Immature natural killer cell (primary cell): Measurements from ENCODE around the gene TTN. TPM values are rescaled to one million over a fixed set of nuclear protein-coding genes. Genes with fewer than 3 reads are reported as not detected.
"Not testable (repeated sequence)": the region's sequence is repeated elsewhere in the genome, so short reads cannot be mapped to it uniquely, and the experiment has no call there.

ENCODE experiments used
- DNase-seq, 3 donors: peaks; one replicate each; pipeline ENCODE4 v3.0.0; 2022; ENCODE audit warnings: mixed read lengths in 1 of 3
- H3K27ac Mint-ChIP-seq, 6 donors: one replicate each; pipeline ENCODE4 v1.8.0; 2020; ENCODE audit warnings: mixed read lengths in 6 of 6, mild to moderate bottlenecking in 5 of 6, inconsistent platforms in 4 of 6, moderate library complexity in 3 of 6
- H3K27me3 Mint-ChIP-seq, 3 donors: one replicate each; pipeline ENCODE4 v1.8.0; 2020 to 2021; ENCODE audit warnings: low read depth in 3 of 3, mild to moderate bottlenecking in 3 of 3, mixed read lengths in 3 of 3, moderate library complexity in 3 of 3, inconsistent platforms in 1 of 3
- H3K36me3 Mint-ChIP-seq, 3 donors: one replicate each; pipeline ENCODE4 v1.8.0; 2020; ENCODE audit warnings: mixed read lengths in 3 of 3, inconsistent platforms in 2 of 3, mild to moderate bottlenecking in 2 of 3
- H3K4me1 Mint-ChIP-seq, 2 donors: one replicate each; pipeline ENCODE4 v1.8.0; 2020; ENCODE audit warnings: inconsistent platforms in 2 of 2, mild to moderate bottlenecking in 2 of 2, mixed read lengths in 2 of 2, moderate library complexity in 1 of 2
- H3K4me3 Mint-ChIP-seq, 5 donors: one replicate each; pipeline ENCODE4 v1.8.0; 2020; ENCODE audit warnings: mild to moderate bottlenecking in 5 of 5, mixed read lengths in 5 of 5, inconsistent platforms in 3 of 5, moderate library complexity in 3 of 5
- H3K9me3 Mint-ChIP-seq, 6 donors: one replicate each; pipeline ENCODE4 v1.8.0; 2020; ENCODE audit warnings: mild to moderate bottlenecking in 6 of 6, mixed read lengths in 6 of 6, inconsistent platforms in 4 of 6, moderate library complexity in 3 of 6
- polyA plus RNA-seq, 3 donors: library from polyadenylated mRNA; unstranded; fragments of 300-500 nt; fragmentation: Illumina TruSeq; gene quantifications; one replicate each; pipeline ENCODE4 v1.2.3, GENCODE V29; 2021

TTN gene
- polyA plus RNA-seq, 3 donors from 2014 or later, result 0.06 to 1.7 (median 0.58) TPM

DNA sequence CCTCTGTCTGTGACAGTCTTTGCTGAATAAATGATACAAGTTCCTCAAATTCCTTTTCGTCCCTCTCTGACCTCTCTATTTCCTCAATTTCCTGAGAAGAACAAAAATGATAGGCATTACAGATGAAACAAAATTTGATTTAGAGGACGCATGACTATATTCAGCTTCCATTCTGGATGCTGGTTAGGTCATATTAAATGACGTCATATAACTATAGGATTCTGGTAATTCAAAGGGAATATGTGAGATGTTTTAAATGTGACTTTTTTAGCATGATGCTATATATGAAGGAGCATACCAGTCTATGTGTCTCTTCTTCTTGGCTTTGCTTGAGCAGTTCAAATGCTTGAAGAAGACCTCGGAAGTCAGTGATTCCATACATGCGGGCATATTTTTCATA is 102.3 kb downstream of the TTN start:
- Mint-ChIP-seq H3K36me3 (no peaks in the 10 kb centered on the region), H3K9me3 (no peaks in the 10 kb centered on the region), H3K27me3 (peaks cover 0 to 2% (median 0%) of the 10 kb centered on the region in 3 donors), H3K4me3 (no peak overlapping the region), H3K27ac (no peak overlapping the region), H3K4me1 (peaks cover 0 to 6% of the 10 kb centered on the region in 2 donors)
- no peak for DNase-seq

GRCh38 chr2:178702361-178702760 is 104.9 kb downstream of the TTN start:
- H3K9me3 Mint-ChIP-seq, result no peaks in the 10 kb centered on the region
- no peak overlapping the region for H3K4me3 Mint-ChIP-seq
- no peak for DNase-seq
- H3K36me3 Mint-ChIP-seq, result no peaks in the 10 kb centered on the region
- no peak overlapping the region for H3K27ac Mint-ChIP-seq
- H3K4me1 Mint-ChIP-seq, result peaks cover 0 to 6% of the 10 kb centered on the region in 2 donors
- peaks cover 0 to 2% (median 2%) of the 10 kb centered on the region in 3 donors for H3K27me3 Mint-ChIP-seq

DNA sequence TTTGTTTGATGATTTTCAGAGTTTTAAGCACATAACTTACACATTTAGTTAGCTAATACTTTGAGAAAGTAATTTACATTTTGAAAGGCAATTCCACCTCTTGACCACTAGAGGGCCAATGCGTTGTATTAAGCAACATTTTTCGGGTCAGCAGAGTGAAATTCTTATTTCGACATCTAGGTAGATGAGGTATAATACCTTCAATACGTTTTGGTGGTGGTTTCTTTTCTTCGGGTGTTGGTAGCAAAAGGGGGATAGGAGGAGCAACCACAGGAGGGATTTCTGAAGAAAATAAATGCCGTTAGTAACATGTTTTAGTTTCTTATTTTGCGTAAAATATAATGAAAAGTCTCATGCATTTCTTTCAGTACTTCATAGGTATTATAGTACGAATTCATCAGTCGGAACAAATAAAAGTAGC is 106.3 kb downstream of the TTN start:
- Mint-ChIP-seq H3K27me3 (peaks cover 0 to 2% (median 2%) of the 10 kb centered on the region in 3 donors), H3K9me3 (no peaks in the 10 kb centered on the region), H3K27ac (no peak overlapping the region), H3K4me1 (peaks cover 0 to 6% of the 10 kb centered on the region in 2 donors), H3K36me3 (no peaks in the 10 kb centered on the region), H3K4me3 (no peak overlapping the region)
- peak in 2 of 3 donors; percentile 9 to 10 for DNase-seq

- Mint-ChIP-seq H3K27me3 (peaks cover 0 to 2% (median 2%) of the 10 kb centered on the region in 3 donors), H3K4me3 (no peak overlapping the region), H3K36me3 (no peaks in the 10 kb centered on the region), H3K4me1 (peaks cover 0 to 6% of the 10 kb centered on the region in 2 donors), H3K9me3 (no peaks in the 10 kb centered on the region), H3K27ac (no peak overlapping the region)
- no peak for DNase-seq
Measured at GRCh38 chr2:178700136-178700535, 107.1 kb downstream of the TTN start.

DNA sequence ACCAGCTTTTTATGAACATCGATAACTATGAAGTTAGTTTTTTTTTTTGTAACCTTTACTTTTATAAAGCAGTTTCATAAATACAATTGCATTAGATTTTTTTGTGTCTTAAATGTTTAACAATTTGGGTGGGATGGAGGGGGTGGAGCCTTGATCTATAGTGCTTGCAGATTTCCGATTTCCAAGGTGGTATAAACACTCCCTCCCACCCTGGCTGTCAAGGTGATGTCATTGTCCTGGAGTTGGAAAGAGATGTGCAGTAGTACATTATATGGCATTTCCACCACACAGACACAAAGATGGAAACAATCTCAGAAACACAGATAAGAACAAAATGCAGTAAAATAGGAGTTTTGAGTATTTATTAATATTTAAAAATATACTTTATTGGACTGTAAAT is 114.4 kb downstream of the TTN start:
- H3K27me3 Mint-ChIP-seq, result peaks cover 0 to 3% (median 0%) of the 10 kb centered on the region in 3 donors
- no peaks in the 10 kb centered on the region for H3K9me3 Mint-ChIP-seq
- H3K4me3 Mint-ChIP-seq, result no peak overlapping the region
- H3K36me3 Mint-ChIP-seq, result peaks cover 0 to 4% (median 0%) of the 10 kb centered on the region in 3 donors
- H3K27ac Mint-ChIP-seq, result no peak overlapping the region
- no peak for DNase-seq
- no peaks in the 10 kb centered on the region for H3K4me1 Mint-ChIP-seq

DNA sequence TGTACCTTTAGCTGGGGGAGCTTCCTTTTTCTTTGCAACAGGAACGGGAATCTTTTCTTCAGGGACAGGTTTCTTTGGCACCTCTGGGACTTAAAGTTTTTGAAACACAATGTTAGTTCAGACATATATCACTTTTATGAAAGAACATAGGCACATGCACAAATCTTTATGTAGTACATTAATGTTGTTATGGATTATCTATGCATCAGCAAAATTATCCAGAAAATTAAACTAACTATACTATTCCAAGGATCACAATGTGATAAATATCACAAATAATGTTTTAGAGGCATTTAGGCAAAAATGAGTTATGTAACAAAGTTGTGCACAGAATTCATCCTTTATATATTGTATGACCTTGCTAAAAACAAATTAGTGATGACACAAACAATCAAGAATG is 117.4 kb downstream of the TTN start:
- Mint-ChIP-seq H3K27me3 (peaks cover 0 to 3% (median 0%) of the 10 kb centered on the region in 3 donors), H3K36me3 (peaks cover 0 to 4% (median 0%) of the 10 kb centered on the region in 3 donors), H3K4me1 (no peaks in the 10 kb centered on the region), H3K4me3 (no peak overlapping the region), H3K9me3 (no peaks in the 10 kb centered on the region), H3K27ac (no peak overlapping the region)
- DNase-seq, result no peak

DNA sequence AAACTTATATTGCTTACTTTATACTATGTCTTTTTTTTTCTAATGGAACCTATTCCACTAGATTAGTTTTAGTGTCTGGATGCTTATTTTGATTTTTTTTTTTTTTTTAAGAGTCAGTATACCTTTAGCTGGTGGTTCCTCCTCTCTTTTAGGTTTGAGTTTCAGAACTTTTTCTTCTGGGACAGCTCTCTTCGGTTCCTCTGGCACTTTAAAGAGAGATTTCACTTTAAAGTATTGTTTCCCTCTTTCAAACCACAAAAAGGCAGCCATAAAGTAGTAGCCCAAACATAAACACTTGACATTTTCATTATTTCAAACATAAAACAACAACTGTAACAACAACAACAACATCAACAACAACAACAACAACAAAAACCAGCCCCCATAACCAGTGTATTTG is 123.3 kb downstream of the TTN start:
- Mint-ChIP-seq H3K4me1 (no peaks in the 10 kb centered on the region), H3K27me3 (peaks cover 0 to 3% (median 2%) of the 10 kb centered on the region in 3 donors), H3K36me3 (no peaks in the 10 kb centered on the region), H3K9me3 (no peaks in the 10 kb centered on the region), H3K4me3 (no peak overlapping the region), H3K27ac (no peak overlapping the region)
- no peak for DNase-seq

DNA sequence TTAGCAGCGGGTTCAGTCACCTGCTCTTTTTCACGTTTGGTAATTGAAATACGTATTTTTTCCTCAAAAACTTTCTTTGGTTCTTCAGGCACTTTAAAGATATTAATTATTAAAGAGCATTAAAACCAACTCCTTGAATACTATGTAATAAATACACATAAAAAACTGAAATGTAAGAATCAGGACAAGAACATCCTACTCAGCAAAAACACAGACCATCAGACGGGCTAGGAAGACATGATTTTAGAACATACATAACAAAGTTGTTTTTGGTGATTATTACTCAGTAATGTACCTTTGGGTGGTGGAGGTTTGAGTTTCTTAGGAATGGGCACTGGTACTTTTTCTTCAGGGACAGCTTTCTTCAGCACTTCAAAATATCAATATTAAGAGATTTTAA is 126.1 kb downstream of the TTN start:
- H3K36me3 Mint-ChIP-seq, result no peaks in the 10 kb centered on the region
- H3K4me3 Mint-ChIP-seq, result no peak overlapping the region
- no peaks in the 10 kb centered on the region for H3K9me3 Mint-ChIP-seq
- no peak for DNase-seq
- peaks cover 0 to 3% (median 2%) of the 10 kb centered on the region in 3 donors for H3K27me3 Mint-ChIP-seq
- H3K27ac Mint-ChIP-seq, result no peak overlapping the region
- H3K4me1 Mint-ChIP-seq, result no peaks in the 10 kb centered on the region

GRCh38 chr2:178679891-178680290 is 127.3 kb downstream of the TTN start:
- H3K27ac Mint-ChIP-seq, result no peak overlapping the region
- no peaks in the 10 kb centered on the region for H3K36me3 Mint-ChIP-seq
- no peak overlapping the region for H3K4me3 Mint-ChIP-seq
- peaks cover 0 to 3% (median 2%) of the 10 kb centered on the region in 3 donors for H3K27me3 Mint-ChIP-seq
- H3K4me1 Mint-ChIP-seq, result no peaks in the 10 kb centered on the region
- no peak for DNase-seq
- no peaks in the 10 kb centered on the region for H3K9me3 Mint-ChIP-seq

DNA sequence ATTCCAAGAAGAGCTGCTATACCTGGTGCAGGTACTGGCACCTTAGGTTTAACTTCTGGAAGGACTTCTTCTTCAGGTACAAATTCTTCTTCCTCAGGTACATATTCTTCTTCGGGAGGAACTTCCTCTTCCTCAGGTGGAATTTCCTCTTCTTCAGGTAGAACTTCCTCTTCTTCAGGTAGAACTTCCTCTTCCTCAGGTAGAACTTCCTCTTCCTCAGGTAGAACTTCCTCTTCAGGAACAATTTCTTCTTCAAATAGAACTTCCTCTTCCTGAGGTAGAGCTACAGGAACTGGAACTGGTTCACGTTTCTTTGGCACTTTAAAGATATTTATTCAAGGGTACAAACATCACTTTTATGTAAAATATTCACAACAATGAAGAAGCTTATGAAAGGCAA is 129.6 kb downstream of the TTN start:
- H3K27me3 Mint-ChIP-seq, result peaks cover 0 to 3% (median under 1%) of the 10 kb centered on the region in 3 donors
- H3K36me3 Mint-ChIP-seq, result no peaks in the 10 kb centered on the region
- no peaks in the 10 kb centered on the region for H3K4me1 Mint-ChIP-seq
- no peak for DNase-seq
- H3K4me3 Mint-ChIP-seq, result no peak overlapping the region
- H3K27ac Mint-ChIP-seq, result no peak overlapping the region
- no peaks in the 10 kb centered on the region for H3K9me3 Mint-ChIP-seq

DNA sequence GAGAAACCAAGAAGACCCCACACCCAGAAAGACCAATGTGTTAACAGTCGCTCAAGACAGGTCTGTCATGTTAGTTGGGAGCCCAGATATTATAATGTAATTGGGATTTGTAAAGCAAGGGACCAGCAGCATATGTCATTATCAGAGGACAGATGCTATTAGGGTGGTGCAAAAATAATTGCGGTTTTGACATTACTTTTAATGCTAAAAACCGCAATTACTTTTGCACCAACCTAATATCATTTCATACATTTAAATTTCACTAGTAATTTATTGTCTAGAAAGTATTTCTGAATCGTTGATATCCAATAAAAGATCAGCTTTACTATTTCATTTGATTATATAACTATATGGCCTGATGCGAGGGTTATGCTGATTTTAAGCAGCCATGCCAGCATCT is 131.2 kb downstream of the TTN start:
- no peaks in the 10 kb centered on the region for H3K4me1 Mint-ChIP-seq
- H3K27ac Mint-ChIP-seq, result no peak overlapping the region
- H3K27me3 Mint-ChIP-seq, result peaks cover 0 to 2% (median 1%) of the 10 kb centered on the region in 3 donors
- DNase-seq, result no peak
- no peak overlapping the region for H3K4me3 Mint-ChIP-seq
- H3K9me3 Mint-ChIP-seq, result no peaks in the 10 kb centered on the region
- no peaks in the 10 kb centered on the region for H3K36me3 Mint-ChIP-seq

GRCh38 chr2:178674122-178674521 is 133.1 kb downstream of the TTN start:
- Mint-ChIP-seq H3K4me3 (no peak overlapping the region), H3K4me1 (no peaks in the 10 kb centered on the region), H3K36me3 (no peaks in the 10 kb centered on the region), H3K27ac (no peak overlapping the region), H3K9me3 (no peaks in the 10 kb centered on the region), H3K27me3 (peaks cover 0 to 2% (median 0%) of the 10 kb centered on the region in 3 donors)
- no peak for DNase-seq

DNA sequence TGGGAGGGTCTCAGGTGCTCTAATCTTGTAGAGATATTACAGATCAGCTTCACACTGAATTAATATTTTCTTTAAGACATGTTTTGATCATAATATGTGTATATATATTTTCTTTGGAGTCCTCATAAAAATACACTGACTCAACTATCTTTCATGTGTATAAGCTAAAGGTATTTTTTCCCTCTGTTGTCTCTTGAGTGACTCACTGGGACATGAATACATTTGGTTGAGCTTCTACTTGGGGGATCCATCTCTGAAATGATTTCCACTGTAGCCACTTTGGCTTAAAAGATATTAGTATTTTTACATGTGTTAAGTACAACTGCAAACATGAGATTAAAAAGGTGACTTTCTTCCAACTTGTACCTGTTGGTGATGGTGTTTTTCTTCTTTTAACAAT is 140.8 kb downstream of the TTN start:
- no peaks in the 10 kb centered on the region for H3K36me3 Mint-ChIP-seq
- no peak overlapping the region for H3K27ac Mint-ChIP-seq
- no peaks in the 10 kb centered on the region for H3K4me1 Mint-ChIP-seq
- no peak for DNase-seq
- H3K4me3 Mint-ChIP-seq, result no peak overlapping the region
- H3K27me3 Mint-ChIP-seq, result peaks cover 0 to 2% (median 2%) of the 10 kb centered on the region in 3 donors
- no peaks in the 10 kb centered on the region for H3K9me3 Mint-ChIP-seq

GRCh38 chr2:178658480-178658879 is 148.7 kb downstream of the TTN start:
- not testable (repeated sequence) for H3K27ac Mint-ChIP-seq, H3K9me3 Mint-ChIP-seq, H3K4me3 Mint-ChIP-seq, H3K36me3 Mint-ChIP-seq, DNase-seq, H3K4me1 Mint-ChIP-seq, H3K27me3 Mint-ChIP-seq

- Mint-ChIP-seq H3K9me3 (no peaks in the 10 kb centered on the region), H3K4me3 (no peak overlapping the region), H3K27me3 (peaks cover 0 to 1% (median 0%) of the 10 kb centered on the region in 3 donors), H3K4me1 (no peaks in the 10 kb centered on the region), H3K36me3 (peaks cover 0 to 6% (median 0%) of the 10 kb centered on the region in 3 donors), H3K27ac (no peak overlapping the region)
- no peak for DNase-seq
Measured at GRCh38 chr2:178650554-178650953, 156.7 kb downstream of the TTN start.
